ENCODE results near the gene HEG1. TPM values are rescaled to one million over a fixed set of nuclear protein-coding genes. Genes with fewer than 3 reads are reported as not detected.

Gene HEG1
- total and polyA plus RNA-seq, 2 of the 13 experiments (the other 11 are each of a cell fraction or from before 2014, with no cell fraction given) = 10.7 to 18.2 TPM

DNA sequence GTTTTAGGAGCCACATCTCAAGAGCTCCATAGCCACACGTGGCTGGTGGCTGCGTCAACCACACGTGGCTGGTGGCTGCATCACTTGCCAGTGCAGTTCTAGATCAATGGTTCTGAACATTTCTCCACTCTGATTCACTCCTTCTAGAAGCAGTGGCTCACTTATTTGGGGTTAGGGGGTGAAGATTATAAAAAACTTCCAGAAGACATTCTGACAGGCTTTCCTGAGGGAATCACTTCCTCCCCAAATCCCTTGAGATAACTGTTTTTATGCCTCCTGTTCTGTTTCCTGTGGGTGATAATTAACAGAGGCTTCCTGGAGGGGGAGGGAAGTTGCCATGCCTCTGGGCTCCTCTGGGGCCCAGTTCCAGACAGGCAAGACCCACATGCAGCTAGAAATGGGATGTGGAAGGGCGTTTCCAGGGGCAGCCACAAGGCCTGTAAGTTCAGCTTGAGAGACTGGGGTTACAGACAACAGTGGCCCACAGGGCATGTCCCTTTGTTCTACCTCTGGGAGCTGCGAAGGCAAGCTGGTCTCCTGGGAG is 23.6 kb downstream of the HEG1 start (continued):
- TF ChIP-seq, protein P1, sequence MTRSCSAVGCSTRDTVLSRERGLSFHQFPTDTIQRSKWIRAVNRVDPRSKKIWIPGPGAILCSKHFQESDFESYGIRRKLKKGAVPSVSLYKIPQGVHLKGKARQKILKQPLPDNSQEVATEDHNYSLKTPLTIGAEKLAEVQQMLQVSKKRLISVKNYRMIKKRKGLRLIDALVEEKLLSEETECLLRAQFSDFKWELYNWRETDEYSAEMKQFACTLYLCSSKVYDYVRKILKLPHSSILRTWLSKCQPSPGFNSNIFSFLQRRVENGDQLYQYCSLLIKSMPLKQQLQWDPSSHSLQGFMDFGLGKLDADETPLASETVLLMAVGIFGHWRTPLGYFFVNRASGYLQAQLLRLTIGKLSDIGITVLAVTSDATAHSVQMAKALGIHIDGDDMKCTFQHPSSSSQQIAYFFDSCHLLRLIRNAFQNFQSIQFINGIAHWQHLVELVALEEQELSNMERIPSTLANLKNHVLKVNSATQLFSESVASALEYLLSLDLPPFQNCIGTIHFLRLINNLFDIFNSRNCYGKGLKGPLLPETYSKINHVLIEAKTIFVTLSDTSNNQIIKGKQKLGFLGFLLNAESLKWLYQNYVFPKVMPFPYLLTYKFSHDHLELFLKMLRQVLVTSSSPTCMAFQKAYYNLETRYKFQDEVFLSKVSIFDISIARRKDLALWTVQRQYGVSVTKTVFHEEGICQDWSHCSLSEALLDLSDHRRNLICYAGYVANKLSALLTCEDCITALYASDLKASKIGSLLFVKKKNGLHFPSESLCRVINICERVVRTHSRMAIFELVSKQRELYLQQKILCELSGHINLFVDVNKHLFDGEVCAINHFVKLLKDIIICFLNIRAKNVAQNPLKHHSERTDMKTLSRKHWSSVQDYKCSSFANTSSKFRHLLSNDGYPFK (CRISPR knock-in tag; IDR thresholded peaks at IDR 0.05; ENCODE audit: borderline replicate concordance) = 0 out of 2 replicates have a peak, but pooled peaks have one; percentile 35
- TF ChIP-seq, protein P2, sequence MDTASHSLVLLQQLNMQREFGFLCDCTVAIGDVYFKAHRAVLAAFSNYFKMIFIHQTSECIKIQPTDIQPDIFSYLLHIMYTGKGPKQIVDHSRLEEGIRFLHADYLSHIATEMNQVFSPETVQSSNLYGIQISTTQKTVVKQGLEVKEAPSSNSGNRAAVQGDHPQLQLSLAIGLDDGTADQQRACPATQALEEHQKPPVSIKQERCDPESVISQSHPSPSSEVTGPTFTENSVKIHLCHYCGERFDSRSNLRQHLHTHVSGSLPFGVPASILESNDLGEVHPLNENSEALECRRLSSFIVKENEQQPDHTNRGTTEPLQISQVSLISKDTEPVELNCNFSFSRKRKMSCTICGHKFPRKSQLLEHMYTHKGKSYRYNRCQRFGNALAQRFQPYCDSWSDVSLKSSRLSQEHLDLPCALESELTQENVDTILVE (CRISPR knock-in tag; IDR thresholded peaks at IDR 0.05) = no peak
- no peak for TF ChIP-seq ZNF737 (CRISPR knock-in tag; IDR thresholded peaks at IDR 0.05; ENCODE audit: borderline replicate concordance)
- TF ChIP-seq, protein P3, sequence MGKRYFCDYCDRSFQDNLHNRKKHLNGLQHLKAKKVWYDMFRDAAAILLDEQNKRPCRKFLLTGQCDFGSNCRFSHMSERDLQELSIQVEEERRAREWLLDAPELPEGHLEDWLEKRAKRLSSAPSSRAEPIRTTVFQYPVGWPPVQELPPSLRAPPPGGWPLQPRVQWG (CRISPR knock-in tag; IDR thresholded peaks at IDR 0.05; ENCODE audit: borderline replicate concordance, low read depth) = no peak
- peak; percentile 17; the same call in 1 of the 2 replicates for TF ChIP-seq SOX5 (CRISPR knock-in tag; IDR thresholded peaks at IDR 0.05; ENCODE audit: borderline replicate concordance)
- TF ChIP-seq, protein P4, sequence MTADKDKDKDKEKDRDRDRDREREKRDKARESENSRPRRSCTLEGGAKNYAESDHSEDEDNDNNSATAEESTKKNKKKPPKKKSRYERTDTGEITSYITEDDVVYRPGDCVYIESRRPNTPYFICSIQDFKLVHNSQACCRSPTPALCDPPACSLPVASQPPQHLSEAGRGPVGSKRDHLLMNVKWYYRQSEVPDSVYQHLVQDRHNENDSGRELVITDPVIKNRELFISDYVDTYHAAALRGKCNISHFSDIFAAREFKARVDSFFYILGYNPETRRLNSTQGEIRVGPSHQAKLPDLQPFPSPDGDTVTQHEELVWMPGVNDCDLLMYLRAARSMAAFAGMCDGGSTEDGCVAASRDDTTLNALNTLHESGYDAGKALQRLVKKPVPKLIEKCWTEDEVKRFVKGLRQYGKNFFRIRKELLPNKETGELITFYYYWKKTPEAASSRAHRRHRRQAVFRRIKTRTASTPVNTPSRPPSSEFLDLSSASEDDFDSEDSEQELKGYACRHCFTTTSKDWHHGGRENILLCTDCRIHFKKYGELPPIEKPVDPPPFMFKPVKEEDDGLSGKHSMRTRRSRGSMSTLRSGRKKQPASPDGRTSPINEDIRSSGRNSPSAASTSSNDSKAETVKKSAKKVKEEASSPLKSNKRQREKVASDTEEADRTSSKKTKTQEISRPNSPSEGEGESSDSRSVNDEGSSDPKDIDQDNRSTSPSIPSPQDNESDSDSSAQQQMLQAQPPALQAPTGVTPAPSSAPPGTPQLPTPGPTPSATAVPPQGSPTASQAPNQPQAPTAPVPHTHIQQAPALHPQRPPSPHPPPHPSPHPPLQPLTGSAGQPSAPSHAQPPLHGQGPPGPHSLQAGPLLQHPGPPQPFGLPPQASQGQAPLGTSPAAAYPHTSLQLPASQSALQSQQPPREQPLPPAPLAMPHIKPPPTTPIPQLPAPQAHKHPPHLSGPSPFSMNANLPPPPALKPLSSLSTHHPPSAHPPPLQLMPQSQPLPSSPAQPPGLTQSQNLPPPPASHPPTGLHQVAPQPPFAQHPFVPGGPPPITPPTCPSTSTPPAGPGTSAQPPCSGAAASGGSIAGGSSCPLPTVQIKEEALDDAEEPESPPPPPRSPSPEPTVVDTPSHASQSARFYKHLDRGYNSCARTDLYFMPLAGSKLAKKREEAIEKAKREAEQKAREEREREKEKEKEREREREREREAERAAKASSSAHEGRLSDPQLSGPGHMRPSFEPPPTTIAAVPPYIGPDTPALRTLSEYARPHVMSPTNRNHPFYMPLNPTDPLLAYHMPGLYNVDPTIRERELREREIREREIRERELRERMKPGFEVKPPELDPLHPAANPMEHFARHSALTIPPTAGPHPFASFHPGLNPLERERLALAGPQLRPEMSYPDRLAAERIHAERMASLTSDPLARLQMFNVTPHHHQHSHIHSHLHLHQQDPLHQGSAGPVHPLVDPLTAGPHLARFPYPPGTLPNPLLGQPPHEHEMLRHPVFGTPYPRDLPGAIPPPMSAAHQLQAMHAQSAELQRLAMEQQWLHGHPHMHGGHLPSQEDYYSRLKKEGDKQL (CRISPR knock-in tag; IDR thresholded peaks at IDR 0.05; ENCODE audit: low read depth) = no peak
- TF ChIP-seq ZFP62 (CRISPR knock-in tag; IDR thresholded peaks at IDR 0.05) = no peak
- TF ChIP-seq ZNF567 (CRISPR knock-in tag; IDR thresholded peaks at IDR 0.05; ENCODE audit: borderline replicate concordance) = no peak
- no peak for TF ChIP-seq AKAP8 (CRISPR knock-in tag; IDR thresholded peaks at IDR 0.05)
- TF ChIP-seq NFE2L2 (IDR thresholded peaks at IDR 0.05; ENCODE audit: low read length) = no peak
- TF ChIP-seq ZNF121 (CRISPR knock-in tag; IDR thresholded peaks at IDR 0.05) = no peak
- no peak for TF ChIP-seq ZNF296 (CRISPR knock-in tag; conservative IDR thresholded peaks at IDR 0.05)
- TF ChIP-seq, protein P5, sequence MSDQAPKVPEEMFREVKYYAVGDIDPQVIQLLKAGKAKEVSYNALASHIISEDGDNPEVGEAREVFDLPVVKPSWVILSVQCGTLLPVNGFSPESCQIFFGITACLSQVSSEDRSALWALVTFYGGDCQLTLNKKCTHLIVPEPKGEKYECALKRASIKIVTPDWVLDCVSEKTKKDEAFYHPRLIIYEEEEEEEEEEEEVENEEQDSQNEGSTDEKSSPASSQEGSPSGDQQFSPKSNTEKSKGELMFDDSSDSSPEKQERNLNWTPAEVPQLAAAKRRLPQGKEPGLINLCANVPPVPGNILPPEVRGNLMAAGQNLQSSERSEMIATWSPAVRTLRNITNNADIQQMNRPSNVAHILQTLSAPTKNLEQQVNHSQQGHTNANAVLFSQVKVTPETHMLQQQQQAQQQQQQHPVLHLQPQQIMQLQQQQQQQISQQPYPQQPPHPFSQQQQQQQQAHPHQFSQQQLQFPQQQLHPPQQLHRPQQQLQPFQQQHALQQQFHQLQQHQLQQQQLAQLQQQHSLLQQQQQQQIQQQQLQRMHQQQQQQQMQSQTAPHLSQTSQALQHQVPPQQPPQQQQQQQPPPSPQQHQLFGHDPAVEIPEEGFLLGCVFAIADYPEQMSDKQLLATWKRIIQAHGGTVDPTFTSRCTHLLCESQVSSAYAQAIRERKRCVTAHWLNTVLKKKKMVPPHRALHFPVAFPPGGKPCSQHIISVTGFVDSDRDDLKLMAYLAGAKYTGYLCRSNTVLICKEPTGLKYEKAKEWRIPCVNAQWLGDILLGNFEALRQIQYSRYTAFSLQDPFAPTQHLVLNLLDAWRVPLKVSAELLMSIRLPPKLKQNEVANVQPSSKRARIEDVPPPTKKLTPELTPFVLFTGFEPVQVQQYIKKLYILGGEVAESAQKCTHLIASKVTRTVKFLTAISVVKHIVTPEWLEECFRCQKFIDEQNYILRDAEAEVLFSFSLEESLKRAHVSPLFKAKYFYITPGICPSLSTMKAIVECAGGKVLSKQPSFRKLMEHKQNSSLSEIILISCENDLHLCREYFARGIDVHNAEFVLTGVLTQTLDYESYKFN (CRISPR knock-in tag; conservative IDR thresholded peaks at IDR 0.05) = peak; percentile 33; the same call in 1 of the 2 replicates
- no peak for TF ChIP-seq HOXA9 (CRISPR knock-in tag; IDR thresholded peaks at IDR 0.05; ENCODE audit: borderline replicate concordance)
- no peak for TF ChIP-seq MAFK (conservative IDR thresholded peaks at IDR 0.05 in 1 of 2, IDR thresholded peaks at IDR 0.05 in 1 of 2; ENCODE audit: low read length in 2 of 2)
- TF ChIP-seq ZFY (CRISPR knock-in tag; IDR thresholded peaks at IDR 0.05) = peak; percentile 42; the same call in 1 of the 2 replicates

All from HepG2 (cell line).